Liver (tissue), 9 donors: ENCODE data around the gene PCED1B. TPM values are rescaled to one million over a fixed set of nuclear protein-coding genes. Genes with fewer than 3 reads are reported as not detected.

Experiments
- DNase-seq: peaks from one replicate; pipeline ENCODE4 v3.0.0-alpha.2; 2017; ENCODE audit warnings: low spot score
- H3K27ac ChIP-seq, 2 donors: one replicate each; pipeline ENCODE4 v1.7.0; 2013; ENCODE audit warnings: inconsistent platforms in 2 of 2, low read length in 2 of 2, control low read depth in 1 of 2, low read depth in 1 of 2, mild to moderate bottlenecking in 1 of 2
- H3K27me3 ChIP-seq, 4 donors: one replicate each; pipeline versions ENCODE4 v1.6.1 to v1.7.0; 2013; ENCODE audit warnings: low read length in 3 of 4, inconsistent platforms in 1 of 4, mild to moderate bottlenecking in 1 of 4, moderate library complexity in 1 of 4; ENCODE audit not compliant: control insufficient read depth in 4 of 4, insufficient read depth in 4 of 4
- H3K36me3 ChIP-seq, 4 donors: one replicate each; pipeline versions ENCODE4 v1.6.1 to v1.7.0; 2013; ENCODE audit warnings: low read length in 3 of 4, mild to moderate bottlenecking in 3 of 4, low read depth in 1 of 4, moderate library complexity in 1 of 4; ENCODE audit not compliant: control insufficient read depth in 4 of 4, insufficient read depth in 3 of 4
- H3K4me1 ChIP-seq, 4 donors: one replicate each; pipeline versions ENCODE4 v1.6.1 to v1.7.0; 2013; ENCODE audit warnings: low read length in 3 of 4, mild to moderate bottlenecking in 3 of 4, moderate library complexity in 1 of 4; ENCODE audit not compliant: control insufficient read depth in 4 of 4, insufficient read depth in 4 of 4
- H3K4me3 ChIP-seq, 3 donors: one replicate each; pipeline versions ENCODE4 v1.6.1 to v1.7.0; 2013; ENCODE audit warnings: low read length in 3 of 3, control low read depth in 1 of 3, low read depth in 1 of 3, mild to moderate bottlenecking in 1 of 3
- H3K9ac ChIP-seq, 2 donors: one replicate each; pipeline ENCODE4 v1.7.0; 2013; ENCODE audit warnings: low read length in 2 of 2, mild to moderate bottlenecking in 2 of 2, moderate library complexity in 2 of 2, control low read depth in 1 of 2, low read depth in 1 of 2
- H3K9me3 ChIP-seq, 4 donors: one replicate each; pipeline versions ENCODE4 v1.6.1 to v1.7.0; 2013; ENCODE audit warnings: low read length in 3 of 4; ENCODE audit not compliant: control insufficient read depth in 4 of 4
- EGR1 ChIP-seq, 2 donors: IDR thresholded peaks; 2 replicates each; pipeline ENCODE4 v1.6.1; 2016 to 2018; ENCODE audit warnings: antibody characterized with exemption in 2 of 2, low read depth in 2 of 2
- FOXA1 ChIP-seq: IDR thresholded peaks from 2 replicates; pipeline ENCODE4 v1.6.1; 2016; ENCODE audit warnings: antibody characterized with exemption
- FOXA2 ChIP-seq: IDR thresholded peaks from 2 replicates; pipeline ENCODE4 v1.6.1; 2016; ENCODE audit warnings: antibody characterized with exemption
- GABPA ChIP-seq, 2 donors: IDR thresholded peaks in 1 of 2; conservative IDR thresholded peaks in 1 of 2; 2 replicates each; pipeline ENCODE4 v1.6.1; 2016; ENCODE audit warnings: antibody characterized with exemption in 2 of 2, mild to moderate bottlenecking in 1 of 2, moderate library complexity in 1 of 2
- HNF4A ChIP-seq, 2 donors: conservative IDR thresholded peaks; 2 replicates each; pipeline ENCODE4 v1.6.1; 2016; ENCODE audit warnings: antibody characterized with exemption in 2 of 2, mild to moderate bottlenecking in 2 of 2
- HNF4G ChIP-seq: IDR thresholded peaks from 2 replicates; pipeline ENCODE4 v1.6.1; 2016; ENCODE audit warnings: antibody characterized with exemption
- JUND ChIP-seq, 2 donors: IDR thresholded peaks; 2 replicates each; pipeline ENCODE4 v1.6.1; 2016; ENCODE audit warnings: antibody characterized with exemption in 2 of 2
- NR2F2 ChIP-seq: IDR thresholded peaks from 2 replicates; pipeline ENCODE4 v1.6.1; 2016; ENCODE audit warnings: antibody characterized with exemption
- RAD21 ChIP-seq, 2 donors: IDR thresholded peaks; 2 replicates each; pipeline ENCODE4 v1.6.1; 2016; ENCODE audit warnings: antibody characterized with exemption in 2 of 2, mild to moderate bottlenecking in 2 of 2
- RXRA ChIP-seq, 2 donors: IDR thresholded peaks; 2 replicates each; pipeline ENCODE4 v1.6.1; 2017 to 2018; ENCODE audit warnings: antibody characterized with exemption in 2 of 2, mild to moderate bottlenecking in 1 of 2
- SP1 ChIP-seq: IDR thresholded peaks from 2 replicates; pipeline ENCODE4 v1.6.1; 2018; ENCODE audit warnings: antibody characterized with exemption, mild to moderate bottlenecking
- TAF1 ChIP-seq: conservative IDR thresholded peaks from 2 replicates; pipeline ENCODE4 v1.6.1; 2016; ENCODE audit warnings: antibody characterized with exemption, mild to moderate bottlenecking
- YY1 ChIP-seq: IDR thresholded peaks from 2 replicates; pipeline ENCODE4 v1.6.1; 2016; ENCODE audit warnings: antibody characterized with exemption, mild to moderate bottlenecking
- WGBS: extraction: QIAGEN DNeasy Blood & Tissue Kit; methylation state at CpG from one replicate; pipeline ENCODE4 v1.1.7; 2013; 5-methylcytosine and 5-hydroxymethylcytosine counted together
- polyA plus RNA-seq, 2 donors: library from polyadenylated mRNA; stranded (reverse) in 1 of 2; unstranded in 1 of 2; fragments of 200-250 nt in 1 of 2; fragments of >200 nt in 1 of 2; fragmentation: Nextera tagmentation in 1 of 2; extraction: Ambion mirVana in 1 of 2; gene quantifications; one replicate each; pipeline versions ENCODE4 v1.2.1 to v1.2.3, GENCODE V29; 2013 to 2015
- total RNA-seq, 2 donors: library from RNA; depleted of rRNA; stranded (reverse); fragments of >200 nt; gene quantifications; one replicate each; pipeline ENCODE4 v1.2.3, GENCODE V29; 2014
- TF ChIP-seq, protein P1 (sequence below): IDR thresholded peaks from 2 replicates; pipeline ENCODE4 v1.6.1; 2016; ENCODE audit warnings: antibody characterized with exemption
- TF ChIP-seq, protein P2 (sequence below): fragments of 150-350 bp; IDR thresholded peaks from 2 replicates; pipeline ENCODE4 v1.5.1; 2017; ENCODE audit warnings: improper control_type of control experiment, low read depth, low read length; ENCODE audit not compliant: missing input control
- TF ChIP-seq, protein P3 (sequence below): IDR thresholded peaks from 2 replicates; pipeline ENCODE4 v1.6.1; 2016; ENCODE audit warnings: antibody characterized with exemption, mild to moderate bottlenecking
- TF ChIP-seq, protein P4 (sequence below): IDR thresholded peaks from 2 replicates; pipeline ENCODE4 v1.6.1; 2016; ENCODE audit warnings: antibody characterized with exemption
- TF ChIP-seq, protein P5 (sequence below): IDR thresholded peaks from 2 replicates; pipeline ENCODE4 v1.6.1; 2016; ENCODE audit warnings: antibody characterized with exemption
- donor health status: healthy.
- donor health status: healthy.
- donor health status: healthy.
- donor health status: healthy.
- donor health status: healthy.

The PCED1B gene
- total and polyA plus RNA-seq, 4 donors = 0.51 to 1.8 (median 1.1) TPM

DNA sequence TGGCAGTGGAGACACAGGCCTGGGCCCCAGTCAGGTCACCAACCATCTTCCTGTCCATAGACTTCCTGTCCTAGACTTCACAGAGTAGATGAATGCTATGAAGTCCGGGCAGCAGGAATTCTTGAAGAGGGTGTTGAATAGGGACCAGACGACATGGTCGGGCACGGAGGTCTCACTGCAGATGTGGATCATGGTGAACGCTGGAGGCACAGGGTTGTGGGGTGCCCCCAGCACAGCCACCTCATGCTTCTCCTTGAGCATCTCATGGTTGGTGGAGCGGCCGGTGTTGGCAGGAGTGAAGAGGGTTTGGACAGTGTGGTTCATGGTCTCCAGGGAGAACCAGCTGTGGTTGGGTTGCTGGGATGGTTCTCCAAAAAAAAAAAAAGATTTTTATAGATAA, 56.2 kb downstream of the PCED1B start:
- 94% methylated on average over 7 of the region's 7 CpGs for WGBS
- no peak for DNase-seq
- TF ChIP-seq EGR1 (IDR thresholded peaks at IDR 0.05; ENCODE audit: low read depth in 2 of 2) = no peak
- TF ChIP-seq HNF4G = no peak
- Histone ChIP-seq H3K4me1 (no peaks in the 10 kb centered on the region), H3K27ac (no peak overlapping the region), H3K9ac (no peak overlapping the region), H3K9me3 (no peaks in the 10 kb centered on the region), H3K36me3 (no peaks in the 10 kb centered on the region), H3K4me3 (no peak overlapping the region), H3K27me3 (no peaks in the 10 kb centered on the region)

DNA sequence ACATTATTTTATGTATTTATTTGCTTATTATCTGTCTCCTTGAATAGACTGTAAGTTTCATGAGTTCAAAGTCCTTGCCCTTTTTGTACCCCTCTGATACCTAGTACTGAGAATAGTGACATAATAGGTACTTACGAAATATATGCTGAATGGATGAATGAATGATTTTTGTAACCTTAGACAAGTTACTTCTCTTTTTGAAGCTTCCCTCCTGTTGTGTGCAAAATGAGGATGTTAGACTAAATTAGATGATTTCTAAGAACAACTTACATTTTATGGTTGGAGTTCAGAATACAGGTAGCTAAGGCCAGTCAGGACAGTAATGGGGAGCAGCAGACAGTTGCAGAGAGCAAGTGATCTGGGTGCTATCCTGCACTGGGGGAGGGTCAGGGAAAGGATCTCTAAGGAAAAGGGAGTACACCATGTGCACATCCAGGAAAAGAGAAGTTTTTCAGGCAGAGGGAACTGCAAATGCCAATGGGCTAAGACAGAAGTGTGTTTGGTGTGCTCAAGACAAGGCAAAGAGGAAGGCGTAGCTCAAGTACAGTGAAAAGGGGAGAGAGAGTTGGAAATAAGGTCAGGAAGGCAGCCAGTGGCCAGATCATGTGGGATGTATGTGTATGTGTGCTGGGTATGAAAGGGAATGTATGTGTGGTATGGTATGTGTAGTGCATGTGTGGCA, 59.7 kb downstream of the PCED1B start:
- Histone ChIP-seq H3K9ac (no peak overlapping the region), H3K4me3 (no peak overlapping the region), H3K4me1 (no peaks in the 10 kb centered on the region), H3K36me3 (no peaks in the 10 kb centered on the region), H3K27me3 (no peaks in the 10 kb centered on the region), H3K9me3 (peaks cover 0 to 1% (median 0%) of the 10 kb centered on the region in 4 donors), H3K27ac (no peak overlapping the region)
- 85% methylated on average over 2 of the region's 2 CpGs for WGBS
- no peak for DNase-seq
- TF ChIP-seq, protein P1, sequence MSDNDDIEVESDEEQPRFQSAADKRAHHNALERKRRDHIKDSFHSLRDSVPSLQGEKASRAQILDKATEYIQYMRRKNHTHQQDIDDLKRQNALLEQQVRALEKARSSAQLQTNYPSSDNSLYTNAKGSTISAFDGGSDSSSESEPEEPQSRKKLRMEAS = no peak
- no peak for TF ChIP-seq RXRA (IDR thresholded peaks at IDR 0.05)
- no peak for TF ChIP-seq NR2F2
- TF ChIP-seq TAF1 = no peak
- TF ChIP-seq, protein P2, sequence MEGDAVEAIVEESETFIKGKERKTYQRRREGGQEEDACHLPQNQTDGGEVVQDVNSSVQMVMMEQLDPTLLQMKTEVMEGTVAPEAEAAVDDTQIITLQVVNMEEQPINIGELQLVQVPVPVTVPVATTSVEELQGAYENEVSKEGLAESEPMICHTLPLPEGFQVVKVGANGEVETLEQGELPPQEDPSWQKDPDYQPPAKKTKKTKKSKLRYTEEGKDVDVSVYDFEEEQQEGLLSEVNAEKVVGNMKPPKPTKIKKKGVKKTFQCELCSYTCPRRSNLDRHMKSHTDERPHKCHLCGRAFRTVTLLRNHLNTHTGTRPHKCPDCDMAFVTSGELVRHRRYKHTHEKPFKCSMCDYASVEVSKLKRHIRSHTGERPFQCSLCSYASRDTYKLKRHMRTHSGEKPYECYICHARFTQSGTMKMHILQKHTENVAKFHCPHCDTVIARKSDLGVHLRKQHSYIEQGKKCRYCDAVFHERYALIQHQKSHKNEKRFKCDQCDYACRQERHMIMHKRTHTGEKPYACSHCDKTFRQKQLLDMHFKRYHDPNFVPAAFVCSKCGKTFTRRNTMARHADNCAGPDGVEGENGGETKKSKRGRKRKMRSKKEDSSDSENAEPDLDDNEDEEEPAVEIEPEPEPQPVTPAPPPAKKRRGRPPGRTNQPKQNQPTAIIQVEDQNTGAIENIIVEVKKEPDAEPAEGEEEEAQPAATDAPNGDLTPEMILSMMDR = no peak
- TF ChIP-seq, protein P3, sequence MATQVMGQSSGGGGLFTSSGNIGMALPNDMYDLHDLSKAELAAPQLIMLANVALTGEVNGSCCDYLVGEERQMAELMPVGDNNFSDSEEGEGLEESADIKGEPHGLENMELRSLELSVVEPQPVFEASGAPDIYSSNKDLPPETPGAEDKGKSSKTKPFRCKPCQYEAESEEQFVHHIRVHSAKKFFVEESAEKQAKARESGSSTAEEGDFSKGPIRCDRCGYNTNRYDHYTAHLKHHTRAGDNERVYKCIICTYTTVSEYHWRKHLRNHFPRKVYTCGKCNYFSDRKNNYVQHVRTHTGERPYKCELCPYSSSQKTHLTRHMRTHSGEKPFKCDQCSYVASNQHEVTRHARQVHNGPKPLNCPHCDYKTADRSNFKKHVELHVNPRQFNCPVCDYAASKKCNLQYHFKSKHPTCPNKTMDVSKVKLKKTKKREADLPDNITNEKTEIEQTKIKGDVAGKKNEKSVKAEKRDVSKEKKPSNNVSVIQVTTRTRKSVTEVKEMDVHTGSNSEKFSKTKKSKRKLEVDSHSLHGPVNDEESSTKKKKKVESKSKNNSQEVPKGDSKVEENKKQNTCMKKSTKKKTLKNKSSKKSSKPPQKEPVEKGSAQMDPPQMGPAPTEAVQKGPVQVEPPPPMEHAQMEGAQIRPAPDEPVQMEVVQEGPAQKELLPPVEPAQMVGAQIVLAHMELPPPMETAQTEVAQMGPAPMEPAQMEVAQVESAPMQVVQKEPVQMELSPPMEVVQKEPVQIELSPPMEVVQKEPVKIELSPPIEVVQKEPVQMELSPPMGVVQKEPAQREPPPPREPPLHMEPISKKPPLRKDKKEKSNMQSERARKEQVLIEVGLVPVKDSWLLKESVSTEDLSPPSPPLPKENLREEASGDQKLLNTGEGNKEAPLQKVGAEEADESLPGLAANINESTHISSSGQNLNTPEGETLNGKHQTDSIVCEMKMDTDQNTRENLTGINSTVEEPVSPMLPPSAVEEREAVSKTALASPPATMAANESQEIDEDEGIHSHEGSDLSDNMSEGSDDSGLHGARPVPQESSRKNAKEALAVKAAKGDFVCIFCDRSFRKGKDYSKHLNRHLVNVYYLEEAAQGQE = no peak
- no peak for TF ChIP-seq JUND (IDR thresholded peaks at IDR 0.05)
- TF ChIP-seq, protein P4, sequence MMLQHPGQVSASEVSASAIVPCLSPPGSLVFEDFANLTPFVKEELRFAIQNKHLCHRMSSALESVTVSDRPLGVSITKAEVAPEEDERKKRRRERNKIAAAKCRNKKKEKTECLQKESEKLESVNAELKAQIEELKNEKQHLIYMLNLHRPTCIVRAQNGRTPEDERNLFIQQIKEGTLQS = no peak
- TF ChIP-seq GABPA (IDR thresholded peaks at IDR 0.05 in 1 of 2, conservative IDR thresholded peaks at IDR 0.05 in 1 of 2) = no peak
- TF ChIP-seq HNF4A (conservative IDR thresholded peaks at IDR 0.05) = no peak
- TF ChIP-seq SP1 = no peak
- TF ChIP-seq HNF4G = no peak
- no peak for TF ChIP-seq FOXA2
- no peak for TF ChIP-seq YY1
- TF ChIP-seq RAD21 (IDR thresholded peaks at IDR 0.05) = no peak
- no peak for TF ChIP-seq FOXA1
- TF ChIP-seq, protein P5, sequence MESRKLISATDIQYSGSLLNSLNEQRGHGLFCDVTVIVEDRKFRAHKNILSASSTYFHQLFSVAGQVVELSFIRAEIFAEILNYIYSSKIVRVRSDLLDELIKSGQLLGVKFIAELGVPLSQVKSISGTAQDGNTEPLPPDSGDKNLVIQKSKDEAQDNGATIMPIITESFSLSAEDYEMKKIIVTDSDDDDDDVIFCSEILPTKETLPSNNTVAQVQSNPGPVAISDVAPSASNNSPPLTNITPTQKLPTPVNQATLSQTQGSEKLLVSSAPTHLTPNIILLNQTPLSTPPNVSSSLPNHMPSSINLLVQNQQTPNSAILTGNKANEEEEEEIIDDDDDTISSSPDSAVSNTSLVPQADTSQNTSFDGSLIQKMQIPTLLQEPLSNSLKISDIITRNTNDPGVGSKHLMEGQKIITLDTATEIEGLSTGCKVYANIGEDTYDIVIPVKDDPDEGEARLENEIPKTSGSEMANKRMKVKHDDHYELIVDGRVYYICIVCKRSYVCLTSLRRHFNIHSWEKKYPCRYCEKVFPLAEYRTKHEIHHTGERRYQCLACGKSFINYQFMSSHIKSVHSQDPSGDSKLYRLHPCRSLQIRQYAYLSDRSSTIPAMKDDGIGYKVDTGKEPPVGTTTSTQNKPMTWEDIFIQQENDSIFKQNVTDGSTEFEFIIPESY = no peak
- no peak for TF ChIP-seq EGR1 (IDR thresholded peaks at IDR 0.05; ENCODE audit: low read depth in 2 of 2)
